ENCODE data around the gene TMEM123.
A peak's percentile ranks its signal among the peaks of the same experiment; 100 is the strongest.

TMEM123 gene

GRCh38 chr11:102367364-102367763 is 85.2 kb downstream of the TMEM123 start:
- no peak for DNase-seq (ENCODE audit: low read depth in 1 of 2, low spot score in 1 of 2)

DNA sequence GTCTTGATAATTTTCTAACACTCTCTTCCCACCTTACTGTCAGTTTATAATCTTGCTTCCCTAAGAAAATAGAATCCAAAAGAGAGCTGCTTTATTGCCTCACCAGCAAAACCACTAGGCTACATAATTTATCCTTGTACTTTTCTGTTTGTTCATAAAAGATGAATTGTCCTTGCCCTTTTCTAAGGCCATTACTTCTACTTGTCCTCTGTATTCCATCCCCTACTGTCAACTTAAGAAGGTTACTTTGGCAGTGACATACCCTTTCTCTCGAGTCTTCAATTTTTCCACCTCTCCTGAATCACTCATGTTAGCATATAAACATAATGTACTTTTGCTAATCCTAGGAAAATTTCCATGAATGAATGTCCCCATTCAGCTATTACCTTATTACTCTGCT is 87.6 kb downstream of the TMEM123 start:
- no peak for DNase-seq (ENCODE audit: low read depth in 1 of 2, low spot score in 1 of 2)

- no peak for DNase-seq (ENCODE audit: low read depth in 1 of 2, low spot score in 1 of 2)
Observed at GRCh38 chr11:102361086-102362031, 91.2 kb downstream of the TMEM123 start.

- no peak for DNase-seq (ENCODE audit: low read depth in 1 of 2, low spot score in 1 of 2)
Observed at GRCh38 chr11:102360681-102361080, 91.9 kb downstream of the TMEM123 start.

DNA sequence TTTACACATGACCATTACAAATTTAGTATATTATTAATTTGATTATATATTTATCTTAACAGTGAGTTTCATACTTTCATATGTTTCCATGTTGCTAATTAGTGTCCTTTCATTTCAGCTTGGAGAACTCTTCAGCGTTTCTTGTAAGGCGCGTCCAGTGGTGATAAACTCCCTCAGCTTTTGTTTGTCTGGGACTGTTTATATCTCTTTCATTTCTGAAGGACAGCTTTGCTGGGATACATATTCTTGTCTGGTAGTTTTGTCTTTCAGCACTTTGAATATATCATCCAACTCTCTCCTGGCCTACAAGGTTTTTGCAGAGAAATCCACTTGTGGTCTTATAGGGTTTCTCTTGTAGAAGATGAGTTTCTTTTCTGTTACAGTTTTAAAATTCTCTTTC is 93.2 kb downstream of the TMEM123 start:
- DNase-seq (ENCODE audit: low read depth in 1 of 2, low spot score in 1 of 2): no peak

DNA sequence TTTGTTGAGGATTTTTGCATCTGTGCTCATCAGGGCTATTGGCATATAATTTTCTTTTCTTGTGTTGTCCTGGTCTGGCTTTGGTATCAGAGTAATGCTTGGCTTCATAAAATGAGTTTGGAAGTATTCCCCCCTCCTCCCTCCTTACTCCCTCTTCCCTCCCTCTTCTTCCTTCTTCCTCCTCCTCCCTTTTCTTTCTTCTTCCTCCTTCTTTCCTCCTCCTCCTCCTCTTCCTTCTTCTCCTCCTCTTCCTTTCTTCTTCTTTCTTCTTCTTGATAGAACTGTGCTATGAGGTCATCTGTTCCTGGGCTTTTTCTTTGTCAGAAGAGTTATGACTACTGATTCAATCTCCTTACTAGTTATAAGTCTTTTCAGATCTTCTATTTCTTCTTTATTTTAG is 95.4 kb downstream of the TMEM123 start:
- no peak for DNase-seq (ENCODE audit: low read depth in 1 of 2, low spot score in 1 of 2)

DNA sequence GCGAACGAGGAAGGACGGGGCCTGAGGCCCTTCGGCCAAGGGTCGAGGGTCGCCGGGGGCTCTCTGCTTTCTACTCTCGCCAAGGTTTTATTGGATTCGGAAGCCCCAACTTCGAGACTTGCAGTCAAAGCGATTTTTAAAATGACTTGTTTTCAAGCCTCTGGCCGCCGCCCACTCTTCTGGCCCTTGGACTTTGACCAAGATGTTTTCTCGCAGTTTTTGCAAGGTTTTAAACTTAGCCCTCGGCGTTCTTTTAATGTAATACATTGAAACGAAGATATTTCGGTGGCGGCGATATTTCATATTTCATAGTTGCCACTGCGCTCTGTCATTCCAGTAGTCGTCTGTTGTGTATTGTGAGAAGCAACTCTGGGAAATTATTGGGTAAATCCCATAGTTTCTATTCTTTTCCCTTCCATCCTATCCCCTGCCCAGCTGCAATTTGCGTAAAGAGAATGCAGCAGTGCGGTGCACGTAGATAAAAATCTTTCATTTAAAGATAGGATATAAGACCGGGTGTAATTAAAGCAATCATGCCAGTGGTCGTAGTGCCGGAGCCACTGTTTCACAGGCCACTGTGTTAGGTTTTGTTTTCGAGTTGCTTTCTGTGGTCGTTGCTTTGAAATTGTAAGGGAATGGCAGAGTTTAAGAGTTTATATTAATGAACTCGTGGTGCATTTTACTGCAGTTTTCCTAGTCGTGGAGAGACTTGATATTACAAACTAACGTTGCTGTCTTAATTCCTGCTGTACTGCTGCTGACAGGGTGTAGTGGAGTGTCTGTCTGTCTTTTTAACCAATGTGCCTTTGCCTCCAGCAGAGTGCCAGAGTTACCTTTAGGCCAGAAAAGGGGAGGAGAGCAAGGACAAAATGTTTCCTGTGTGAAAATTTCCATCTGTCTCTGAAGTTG is 104.8 kb downstream of the TMEM123 start:
- DNase-seq (ENCODE audit: low read depth in 1 of 2, low spot score in 1 of 2): no peak

DNA sequence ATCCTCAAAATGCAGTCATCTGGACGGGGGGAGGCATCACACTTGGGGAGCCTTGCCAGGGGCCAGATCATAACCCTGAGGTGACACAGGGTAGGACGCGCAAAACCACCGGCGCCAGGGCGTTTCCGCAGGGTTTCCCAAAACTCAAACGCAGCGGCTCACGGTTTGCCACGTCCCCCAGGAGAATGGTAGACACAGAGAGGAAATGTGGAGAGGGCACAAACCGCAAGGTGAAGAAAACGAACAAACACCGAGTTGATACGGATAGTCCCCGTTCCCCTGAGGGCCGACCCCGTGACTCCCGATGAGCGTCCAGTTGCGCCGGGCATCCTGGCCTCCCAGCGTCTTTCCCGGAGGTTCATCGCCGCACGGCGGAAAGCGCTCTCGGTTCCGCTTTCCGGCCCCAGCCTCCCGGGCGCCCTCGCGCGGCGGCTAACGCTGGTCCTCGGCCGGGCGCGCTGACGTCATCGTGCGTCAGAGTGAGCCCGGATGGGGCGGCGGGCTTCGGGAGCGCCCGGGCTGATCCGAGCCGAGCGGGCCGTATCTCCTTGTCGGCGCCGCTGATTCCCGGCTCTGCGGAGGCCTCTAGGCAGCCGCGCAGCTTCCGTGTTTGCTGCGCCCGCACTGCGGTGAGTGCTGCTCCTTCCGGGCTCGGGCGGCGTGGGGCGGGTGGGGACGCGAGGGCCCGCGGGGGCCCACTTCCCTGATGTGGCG is 105.7 kb downstream of the TMEM123 start, which contains the start of gene BIRC2:
TSS of gene BIRC2 (plus strand) at position 467 of the 714 bp plus-strand sequence. CDS start 2,641 bp downstream, outside the sequence.
- DNase-seq (ENCODE audit: low read depth in 1 of 2, low spot score in 1 of 2): peak; percentile 90 to 91

DNA sequence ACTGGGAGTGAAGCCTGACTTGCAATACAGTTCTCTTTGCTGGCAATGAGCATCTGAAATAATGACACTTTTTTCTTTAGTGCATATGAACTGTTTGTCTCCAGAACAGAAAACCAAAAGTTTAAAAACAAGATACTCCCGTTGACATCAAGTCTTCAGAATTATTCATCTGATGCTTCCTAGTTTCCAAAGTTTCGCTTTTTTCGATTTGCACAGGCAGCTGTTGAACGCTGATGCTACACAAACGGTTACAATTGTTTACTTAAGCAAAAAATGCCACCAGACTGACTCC is 106.2 kb downstream of the TMEM123 start:
- no peak for DNase-seq (ENCODE audit: low read depth in 1 of 2, low spot score in 1 of 2)

Measured in activated T-helper 1 cell treated with anti-CD3 and anti-CD28 coated beads, Interleukin-2, amount 50 U/mL, for 16 hours (primary cell).